HCT116 (cell line): ENCODE measurements around the gene SPOCK3. TPM values are rescaled to one million over a fixed set of nuclear protein-coding genes. Genes with fewer than 3 reads are reported as not detected.

ENCODE experiments used
- ATAC-seq: fragments of 200-7000 bp; cut with Tn5 transposase; 2 replicates; pipeline ENCODE4 v1.9.1; 2020; ENCODE audit warnings: mild to moderate bottlenecking, moderate library complexity
- BruUV-seq: library from RNA; stranded (reverse); fragments of 400-500 nt; replicated peaks from 2 replicates; lab custom pipeline; 2021; lab: Mats Ljungman, UMichigan
- CTCF ChIA-PET: fragments of 300-600 bp; sonication (Branson Sonifier 250); formaldehyde crosslinking; loops from one replicate; lab custom pipeline; 2021; ENCODE audit warnings: antibody characterized with exemption; lab: Charles Lee
- POLR2A ChIA-PET: fragments of 300-600, 350-600 bp; sonication (Branson Sonifier 250); formaldehyde crosslinking; loops from one replicate; lab custom pipeline; 2021; ENCODE audit warnings: antibody characterized with exemption; lab: Charles Lee
- RAD21 ChIA-PET, 2 experiments: fragments of 300-600 bp; sonication (Branson Sonifier 250); formaldehyde crosslinking; loops; one replicate each; lab custom pipeline; 2023; ENCODE audit warnings: low total read pairs in 2 of 2; ENCODE audit not compliant: uncharacterized antibody in 2 of 2, unreplicated experiment in 2 of 2, low non-redundant PET in 1 of 2; lab: Charles Lee
- DNase-seq: peaks from one replicate; pipeline ENCODE4 v3.0.0-alpha.2; 2010; ENCODE audit warnings: low read depth, low spot score
- H2AFZ ChIP-seq: fragments of 200-600 bp; shearing (Covaris generic), sonication (generic); 2 replicates; pipeline ENCODE4 v1.6.1; 2017; ENCODE audit warnings: low read depth, mixed run types, mixed read lengths, antibody characterized with exemption, low read length; ENCODE audit not compliant: poor library complexity, severe bottlenecking
- H3K27ac ChIP-seq: 2 replicates; pipeline ENCODE4 v1.5.1; 2012; ENCODE audit warnings: low read depth, low read length
- H3K27me3 ChIP-seq: fragments of 200-600 bp; sonication (generic); 2 replicates; pipeline ENCODE4 v1.6.1; 2016; ENCODE audit warnings: mixed run types, low read length, mixed read lengths; ENCODE audit not compliant: insufficient read depth
- H3K36me3 ChIP-seq, 2 experiments: fragments of 200-500 bp in 1 of 2; fragments of 200-600 bp in 1 of 2; sonication (Bioruptor generic) in 1 of 2; sonication (generic) in 1 of 2; 2 replicates each; pipeline versions ENCODE4 v1.5.1 to v1.6.1; 2014 to 2016; ENCODE audit warnings: low read length in 2 of 2, inconsistent platforms in 1 of 2, mixed read lengths in 1 of 2, mixed run types in 1 of 2; ENCODE audit not compliant: insufficient read depth in 2 of 2, control insufficient read depth in 1 of 2
- H3K4me1 ChIP-seq, 2 experiments: fragments of 200-600 bp in 1 of 2; sonication (generic) in 1 of 2; 2 replicates each; pipeline versions ENCODE4 v1.5.1 to v1.6.1; 2012 to 2017; ENCODE audit warnings: low read length in 2 of 2, inconsistent platforms in 1 of 2, mild to moderate bottlenecking in 1 of 2, mixed read lengths in 1 of 2, mixed run types in 1 of 2, moderate library complexity in 1 of 2; ENCODE audit not compliant: insufficient read depth in 2 of 2, control insufficient read depth in 1 of 2
- H3K4me2 ChIP-seq: fragments of 200-600 bp; sonication (generic); 2 replicates; pipeline ENCODE4 v1.6.1; 2017; ENCODE audit warnings: mixed run types, low read length, mixed read lengths
- H3K4me3 ChIP-seq, 2 experiments: fragments of 200-600 bp in 1 of 2; sonication (generic) in 1 of 2; replicated peaks in 1 of 2; 2 replicates each; pipeline ENCODE4 v1.5.1; 2011 to 2016; ENCODE audit warnings: low read length in 2 of 2, control low read depth in 1 of 2, low read depth in 1 of 2, mild to moderate bottlenecking in 1 of 2, mixed read lengths in 1 of 2, mixed run types in 1 of 2
- H3K79me2 ChIP-seq: fragments of 200-600 bp; sonication (generic); 2 replicates; pipeline ENCODE4 v1.6.1; 2017; ENCODE audit warnings: mild to moderate bottlenecking, mixed run types, low read length, moderate library complexity, mixed read lengths; ENCODE audit not compliant: insufficient read depth
- H3K9ac ChIP-seq: fragments of 200-600 bp; sonication (generic); 2 replicates; pipeline ENCODE4 v1.6.1; 2016; ENCODE audit warnings: low read length, mixed read lengths
- H3K9me2 ChIP-seq: fragments of 200-600 bp; sonication (generic), shearing (Covaris generic); 2 replicates; pipeline ENCODE4 v1.6.1; 2017; ENCODE audit warnings: mixed run types, mild to moderate bottlenecking, moderate library complexity; ENCODE audit not compliant: insufficient read depth
- H3K9me3 ChIP-seq, 2 experiments: fragments of 200-500 bp in 1 of 2; fragments of 200-600 bp in 1 of 2; sonication (Bioruptor generic) in 1 of 2; sonication (generic) in 1 of 2; 2 replicates each; pipeline ENCODE4 v1.6.1; 2014 to 2017; ENCODE audit warnings: low read length in 2 of 2, mixed read lengths in 2 of 2, inconsistent platforms in 1 of 2, low read depth in 1 of 2, mild to moderate bottlenecking in 1 of 2, mixed run types in 1 of 2, moderate library complexity in 1 of 2; ENCODE audit not compliant: control insufficient read depth in 1 of 2, insufficient read depth in 1 of 2
- H4K20me1 ChIP-seq: fragments of 200-600 bp; sonication (generic), shearing (Covaris generic); 2 replicates; pipeline ENCODE4 v1.6.1; 2017; ENCODE audit warnings: mixed run types, mild to moderate bottlenecking, moderate library complexity; ENCODE audit not compliant: insufficient read depth
- CBX3 ChIP-seq: IDR thresholded peaks from 2 replicates; pipeline ENCODE4 v1.6.1; 2012; ENCODE audit warnings: low read depth
- EGR1 ChIP-seq: IDR thresholded peaks from 2 replicates; pipeline ENCODE4 v1.6.1; 2012; ENCODE audit warnings: low read depth
- ELF1 ChIP-seq: IDR thresholded peaks from 2 replicates; pipeline ENCODE4 v1.6.1; 2012; ENCODE audit warnings: low read depth, borderline replicate concordance
- EZH2 ChIP-seq: fragments of 200-600 bp; sonication (generic); IDR thresholded peaks from 2 replicates; pipeline ENCODE4 v1.6.1; 2017; ENCODE audit warnings: antibody characterized with exemption, mixed run types
- EZH2phosphoT487 ChIP-seq: fragments of 200-600 bp; IDR thresholded peaks from 2 replicates; pipeline ENCODE4 v1.6.1; 2018; ENCODE audit warnings: antibody characterized with exemption, borderline replicate concordance
- FOSL1 ChIP-seq: IDR thresholded peaks from 2 replicates; pipeline ENCODE4 v1.6.1; 2012; ENCODE audit warnings: low read depth
- JUND ChIP-seq: IDR thresholded peaks from 2 replicates; pipeline ENCODE4 v1.6.1; 2012
- POLR2A ChIP-seq: IDR thresholded peaks from 2 replicates; pipeline ENCODE4 v1.7.0; 2011; ENCODE audit warnings: borderline replicate concordance; ENCODE audit not compliant: insufficient read depth, insufficient read length; ENCODE audit errors: extremely low read depth
- POLR2AphosphoS5 ChIP-seq: IDR thresholded peaks from 2 replicates; pipeline ENCODE4 v1.6.1; 2011; ENCODE audit warnings: mild to moderate bottlenecking, low read depth, low read length, moderate library complexity
- RAD21 ChIP-seq: IDR thresholded peaks from 2 replicates; pipeline ENCODE4 v1.6.1; 2012; ENCODE audit warnings: low read depth, mild to moderate bottlenecking
- REST ChIP-seq: IDR thresholded peaks from 2 replicates; pipeline ENCODE4 v1.6.1; 2012; ENCODE audit warnings: low read depth
- SIN3A ChIP-seq: IDR thresholded peaks from 2 replicates; pipeline ENCODE4 v1.6.1; 2012; ENCODE audit warnings: low read depth
- SRF ChIP-seq: IDR thresholded peaks from 2 replicates; pipeline ENCODE4 v1.6.1; 2012; ENCODE audit warnings: low read depth
- YY1 ChIP-seq: IDR thresholded peaks from 2 replicates; pipeline ENCODE4 v1.6.1; 2011; ENCODE audit warnings: low read length, low read depth, moderate library complexity, mild to moderate bottlenecking; ENCODE audit not compliant: insufficient replicate concordance; ENCODE audit errors: extremely low read depth
- ZBTB33 ChIP-seq: IDR thresholded peaks from 2 replicates; pipeline ENCODE4 v1.6.1; 2011; ENCODE audit warnings: mild to moderate bottlenecking, low read length, moderate library complexity; ENCODE audit not compliant: insufficient replicate concordance; ENCODE audit errors: extremely low read depth
- intact Hi-C: fragments of 100-400 bp; cut with micrococcal nuclease; formaldehyde crosslinking; loops from 2 replicates; pipeline ENCODE4 v1.10.0; 2022
- total RNA-seq: library from RNA; stranded (reverse); gene quantifications from one replicate; pipeline ENCODE4 v1.2.1, GENCODE V29; 2021; ENCODE audit not compliant: unreplicated experiment
- TF ChIP-seq, protein P1 (sequence below): IDR thresholded peaks from 2 replicates; pipeline ENCODE4 v1.6.1; 2012

SPOCK3 gene
- total RNA-seq, 1 experiment from 2014 or later: 1.7 TPM

- H3K4me2 ChIP-seq: no peak overlapping the region
- no peak overlapping the region for H3K27ac ChIP-seq
- H2AFZ ChIP-seq: no peak overlapping the region
- intact Hi-C loops: no loop called here
- H3K9me3 ChIP-seq: no peaks in the 10 kb centered on the region
- no peak overlapping the region for H3K9ac ChIP-seq
- no peak for ATAC-seq
- ChIA-PET POLR2A (no interaction called here), RAD21 (no interaction called here), CTCF (no interaction called here)
- no peaks in the 10 kb centered on the region for H3K36me3 ChIP-seq
- no peaks in the 10 kb centered on the region for H3K27me3 ChIP-seq
- no peak overlapping the region for H3K4me3 ChIP-seq
- no peak for TF ChIP-seq POLR2A
- no peak for TF ChIP-seq CBX3
- TF ChIP-seq EZH2phosphoT487: no peak
- no peak for TF ChIP-seq REST
- no peak for TF ChIP-seq YY1
- BruUV-seq: no TSS peak
- no peaks in the 10 kb centered on the region for H3K79me2 ChIP-seq
- H3K4me1 ChIP-seq: no peaks in the 10 kb centered on the region
- H3K9me2 ChIP-seq: no peaks in the 10 kb centered on the region; the same call in 1 of the 2 replicates
- no peaks in the 10 kb centered on the region for H4K20me1 ChIP-seq
- DNase-seq: no peak
These were observed 303.8 kb downstream of the SPOCK3 start for GRCh38 chr4:166930464-166930863.

- Histone ChIP-seq H3K36me3 (no peaks in the 10 kb centered on the region), H4K20me1 (no peaks in the 10 kb centered on the region), H3K27ac (no peak overlapping the region), H3K79me2 (no peaks in the 10 kb centered on the region), H3K4me1 (no peaks in the 10 kb centered on the region), H3K4me2 (no peak overlapping the region), H3K9me2 (no peaks in the 10 kb centered on the region; the same call in 1 of the 2 replicates), H3K27me3 (no peaks in the 10 kb centered on the region), H2AFZ (no peak overlapping the region), H3K4me3 (no peak overlapping the region), H3K9me3 (no peaks in the 10 kb centered on the region), H3K9ac (no peak overlapping the region)
- ATAC-seq: no peak
- DNase-seq: no peak
- CTCF ChIA-PET: no interaction called here
- no TSS peak for BruUV-seq
- intact Hi-C loops: no loop called here
- RAD21 ChIA-PET: no interaction called here
- POLR2A ChIA-PET: no interaction called here
- TF ChIP-seq JUND (no peak), ZBTB33 (no peak), POLR2A (no peak), EGR1 (no peak), RAD21 (no peak), ELF1 (no peak), POLR2AphosphoS5 (no peak), YY1 (no peak), SIN3A (no peak), EZH2 (no peak), SRF (no peak), FOSL1 (no peak)
- TF ChIP-seq, protein P1, sequence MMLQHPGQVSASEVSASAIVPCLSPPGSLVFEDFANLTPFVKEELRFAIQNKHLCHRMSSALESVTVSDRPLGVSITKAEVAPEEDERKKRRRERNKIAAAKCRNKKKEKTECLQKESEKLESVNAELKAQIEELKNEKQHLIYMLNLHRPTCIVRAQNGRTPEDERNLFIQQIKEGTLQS: no peak
These were observed 309.9 kb downstream of the SPOCK3 start for GRCh38 chr4:166924424-166924823.
